Stimulated activated CD8-positive, alpha-beta memory T cell treated with anti-CD3 and anti-CD28 coated beads, Interleukin-12 subunit alpha, Interleukin-12 subunit beta, amount 100 ng/mL, for 24 hours (primary cell): ENCODE data around the gene CGNL1.

Source experiments
- DNase-seq: peaks from one replicate; pipeline ENCODE4 v3.0.0-alpha.2; 2020; ENCODE audit errors: extremely low read depth

Gene CGNL1

DNA sequence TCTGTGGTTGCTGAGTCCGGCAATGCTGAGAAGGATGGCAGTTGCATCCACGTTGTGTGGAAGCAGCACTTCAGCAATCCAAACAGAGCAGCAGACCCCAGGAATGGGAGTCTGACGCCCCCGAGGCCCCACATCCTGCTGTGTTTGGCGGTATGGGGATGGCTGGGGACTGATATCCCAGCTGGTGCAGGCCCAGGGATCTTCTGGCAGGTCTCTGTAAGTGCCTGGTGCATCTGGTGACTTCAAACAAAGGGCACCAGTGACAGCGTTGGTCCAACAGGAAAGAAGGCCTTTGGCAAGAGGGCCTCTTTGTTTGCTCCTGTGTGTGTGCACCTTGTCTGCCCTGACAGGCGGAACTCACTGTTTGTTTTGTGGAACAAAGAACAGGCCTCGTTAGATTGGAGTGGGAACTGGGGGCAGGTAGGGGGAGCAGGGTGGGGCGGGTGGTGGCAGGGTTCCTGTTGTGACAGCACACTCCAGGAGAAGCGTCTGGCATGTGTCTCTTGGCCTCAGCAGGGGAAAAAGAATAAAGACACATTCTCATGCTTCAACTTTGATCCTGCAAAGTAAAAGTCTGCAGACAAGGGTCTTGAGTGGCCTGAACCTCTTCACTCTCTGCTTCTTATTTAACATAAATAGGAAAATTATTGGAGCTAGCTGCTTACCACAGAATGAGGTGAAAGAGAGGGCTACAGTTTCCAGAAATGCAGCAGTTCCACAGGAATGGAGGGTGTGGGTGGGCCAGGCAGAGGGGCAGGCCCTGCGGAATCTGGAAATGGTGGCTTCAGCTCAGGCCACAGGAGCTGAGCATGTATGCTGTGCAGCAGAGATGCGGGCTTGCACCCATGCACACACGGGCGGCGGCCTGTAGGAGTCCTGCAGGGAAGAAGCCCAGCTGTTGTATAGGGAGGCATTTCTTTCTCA is 120.9 kb downstream of the CGNL1 start:
- DNase-seq = no peak

DNA sequence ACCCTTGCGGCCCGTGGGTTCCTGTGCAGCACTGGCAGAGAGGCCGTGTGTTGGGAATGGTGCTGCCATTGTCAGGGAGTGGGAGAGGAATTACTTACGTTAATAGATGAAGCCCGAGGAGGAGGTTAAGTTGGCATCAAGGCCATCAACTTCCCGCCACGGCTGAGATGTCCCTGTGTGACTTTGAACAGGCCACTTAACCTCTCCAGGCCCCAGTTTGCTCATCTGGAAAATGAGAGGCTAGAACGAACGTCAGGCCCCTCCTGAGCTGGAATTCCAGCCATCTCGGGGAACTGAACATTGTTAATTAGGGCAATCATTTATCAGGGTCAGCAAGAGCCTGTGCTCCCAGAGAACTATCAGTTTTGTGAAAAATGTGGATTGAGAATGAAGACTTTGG is 124.0 kb downstream of the CGNL1 start:
- DNase-seq = no peak

DNA sequence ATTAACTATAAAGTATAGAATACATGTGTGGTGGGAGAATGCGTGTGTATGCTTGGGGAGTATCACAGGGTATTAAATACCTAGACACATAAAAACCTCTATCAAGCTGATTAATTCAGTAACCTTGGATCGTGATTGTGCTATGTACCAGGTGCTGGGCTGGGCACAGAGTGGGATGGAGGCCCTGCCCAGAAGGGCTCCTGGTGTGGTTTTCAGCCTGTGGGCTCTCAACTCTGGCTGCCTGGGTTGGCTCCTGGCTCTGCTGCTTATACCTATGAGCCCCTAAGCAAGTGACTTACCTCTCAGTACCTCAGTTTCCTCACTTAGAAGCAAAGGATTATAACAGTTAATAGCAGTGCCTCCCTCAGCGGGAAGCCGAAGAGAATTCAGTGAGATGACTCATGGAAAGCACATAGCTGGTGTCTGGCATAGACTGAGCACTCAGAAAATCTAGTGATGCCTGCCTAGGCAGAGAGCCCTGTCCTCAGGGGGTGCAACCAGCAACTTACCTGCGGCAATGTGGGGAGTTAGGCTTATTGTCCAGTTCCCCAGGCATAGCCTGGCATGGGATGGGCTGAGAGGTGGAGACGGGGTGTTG is 124.8 kb downstream of the CGNL1 start:
- DNase-seq = no peak

DNA sequence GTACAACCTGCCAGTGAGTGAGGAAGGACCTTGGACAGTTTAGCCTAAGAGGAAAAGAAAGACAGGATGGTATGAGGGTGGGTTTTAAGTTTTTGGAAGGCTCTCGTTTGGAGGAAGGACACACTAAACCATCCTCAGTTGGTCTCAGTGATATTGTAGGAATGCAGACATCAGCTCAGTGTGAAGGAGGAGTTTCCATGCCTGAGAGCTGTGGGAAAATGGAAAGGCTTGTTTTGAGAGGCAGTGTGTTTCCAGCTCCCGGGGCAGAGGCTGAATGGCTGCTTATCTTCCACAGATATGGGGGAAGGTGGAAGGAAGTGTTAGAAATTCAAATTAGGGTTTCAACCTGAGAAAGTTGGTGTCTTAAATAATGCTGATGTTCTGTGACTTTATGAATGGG is 125.8 kb downstream of the CGNL1 start:
- no peak for DNase-seq

GRCh38 chr15:57503051-57503702 is 126.9 kb downstream of the CGNL1 start:
- no peak for DNase-seq

DNA sequence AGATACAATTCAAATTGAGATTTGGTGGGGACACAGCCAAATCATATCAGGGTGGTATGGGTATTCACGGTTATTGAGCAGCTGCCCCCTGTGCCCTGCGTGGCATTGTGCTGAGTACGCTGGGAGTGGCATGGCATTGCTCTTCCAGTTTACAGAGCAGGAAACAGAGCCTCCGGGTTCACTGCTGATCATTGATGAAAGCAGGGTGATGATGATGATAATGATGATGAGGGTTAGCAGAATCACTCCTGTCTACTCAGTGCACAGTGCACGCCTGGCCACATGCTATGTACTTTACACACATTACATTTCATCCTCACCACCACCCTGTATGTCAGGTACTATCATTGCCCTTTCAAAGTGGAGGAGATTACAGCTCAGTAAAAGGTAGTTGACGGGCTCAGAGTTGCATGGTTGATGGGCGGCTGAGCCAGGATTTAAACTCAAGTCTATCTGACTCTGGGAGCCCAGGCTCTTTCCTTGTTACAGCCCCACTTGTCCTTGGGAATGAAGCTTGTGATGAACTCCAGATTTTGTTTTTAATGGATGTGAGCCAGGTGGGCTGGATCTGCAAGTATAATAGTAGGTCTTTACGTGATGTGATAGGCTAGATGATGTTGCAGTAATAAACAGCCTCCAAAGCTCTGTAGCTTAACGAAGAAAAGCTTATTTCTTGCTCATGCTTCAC is 127.8 kb downstream of the CGNL1 start:
- DNase-seq = no peak

DNA sequence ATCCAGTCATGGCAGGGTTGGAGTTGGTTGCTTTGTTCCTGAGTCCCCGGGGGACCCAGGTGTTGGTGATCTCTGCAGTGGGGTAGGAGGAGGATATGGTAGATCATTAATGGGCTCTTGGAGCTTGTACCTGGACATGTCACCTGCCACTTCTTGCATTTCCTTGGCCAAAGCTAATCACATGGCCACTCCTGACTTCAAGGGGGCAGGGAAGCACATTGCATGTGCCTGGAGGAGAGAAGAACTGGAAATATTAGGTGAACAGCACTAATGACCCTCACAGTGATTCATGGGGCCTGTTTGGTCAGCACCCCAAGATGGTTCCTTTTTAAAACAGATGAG is 128.3 kb downstream of the CGNL1 start:
- no peak for DNase-seq

DNA sequence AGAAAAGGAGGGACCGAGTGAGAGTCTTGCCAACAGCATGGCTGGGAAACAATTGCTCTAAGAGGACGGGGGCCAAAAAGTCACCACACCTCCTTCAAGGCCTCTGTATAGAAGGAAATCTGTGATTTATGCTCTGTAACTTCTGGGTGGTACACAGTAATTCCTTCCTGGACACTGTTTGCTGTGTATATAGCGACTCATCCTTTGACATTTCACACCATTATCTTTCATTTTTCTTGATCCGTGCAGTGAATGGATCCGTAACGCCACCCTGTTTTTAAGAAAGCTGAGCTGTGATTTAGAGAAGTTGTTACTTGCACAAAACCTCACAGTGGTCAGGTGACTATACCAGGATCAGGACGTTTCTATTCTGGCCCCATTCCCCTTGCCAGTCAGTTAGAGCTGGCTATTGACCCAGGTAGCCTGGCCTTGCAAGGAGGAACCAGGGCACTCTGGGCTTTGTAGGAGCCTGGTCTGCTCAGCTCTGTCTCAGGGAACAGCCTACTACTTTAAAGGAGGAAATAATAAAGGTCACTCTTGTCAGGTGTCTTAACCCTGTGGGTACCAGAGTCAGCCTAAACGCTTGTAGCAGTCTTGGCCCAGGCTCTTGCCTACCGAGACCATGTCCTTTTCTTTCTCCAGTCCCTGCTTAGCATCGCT is 128.9 kb downstream of the CGNL1 start:
- DNase-seq = no peak

- DNase-seq = no peak
These were observed 129.7 kb downstream of the CGNL1 start for GRCh38 chr15:57505949-57506391.

GRCh38 chr15:57506422-57506821 is 130.1 kb downstream of the CGNL1 start:
- DNase-seq = no peak

- DNase-seq = no peak
These were observed 130.8 kb downstream of the CGNL1 start for GRCh38 chr15:57507111-57507510.

DNA sequence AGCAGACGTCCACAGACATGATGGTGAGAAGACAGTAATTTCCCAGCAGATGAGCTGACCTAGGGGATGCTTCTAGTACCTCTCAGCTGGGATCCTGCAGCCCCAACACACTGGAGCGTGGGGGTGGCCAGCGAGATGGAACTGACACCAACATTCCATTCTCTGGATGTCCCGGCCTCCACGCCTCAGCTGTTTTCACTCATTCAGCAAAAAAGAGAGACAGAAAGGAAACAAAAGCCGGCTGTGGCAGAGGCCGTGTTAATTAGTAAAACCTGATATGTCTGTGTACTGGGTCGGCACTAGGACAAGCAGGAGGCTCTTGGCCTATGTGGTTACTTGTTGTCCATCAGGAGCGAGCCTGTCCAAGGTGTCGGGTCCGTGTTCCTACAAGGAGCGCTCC is 132.8 kb downstream of the CGNL1 start:
- DNase-seq = no peak

DNA sequence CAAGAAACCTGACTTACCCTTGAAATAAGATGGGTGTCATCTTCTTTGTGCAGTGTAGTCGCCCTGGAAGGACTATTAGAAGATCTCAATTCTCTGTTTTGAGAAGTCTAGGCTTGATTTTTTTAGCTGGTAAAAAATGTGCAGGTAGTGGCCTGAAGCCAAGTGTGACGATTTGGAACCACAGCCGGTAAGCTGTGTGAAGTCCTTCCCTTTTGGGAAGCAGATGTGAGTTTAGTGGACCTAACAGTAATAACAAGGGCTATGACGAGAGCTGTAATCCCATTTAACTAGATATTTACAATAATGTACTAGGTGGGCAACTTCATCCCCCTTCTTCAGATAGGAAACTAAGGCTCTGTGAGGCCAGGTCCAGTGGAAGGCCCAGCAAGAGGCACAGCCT is 133.7 kb downstream of the CGNL1 start:
- no peak for DNase-seq

GRCh38 chr15:57510647-57511046 is 134.3 kb downstream of the CGNL1 start:
- no peak for DNase-seq

DNA sequence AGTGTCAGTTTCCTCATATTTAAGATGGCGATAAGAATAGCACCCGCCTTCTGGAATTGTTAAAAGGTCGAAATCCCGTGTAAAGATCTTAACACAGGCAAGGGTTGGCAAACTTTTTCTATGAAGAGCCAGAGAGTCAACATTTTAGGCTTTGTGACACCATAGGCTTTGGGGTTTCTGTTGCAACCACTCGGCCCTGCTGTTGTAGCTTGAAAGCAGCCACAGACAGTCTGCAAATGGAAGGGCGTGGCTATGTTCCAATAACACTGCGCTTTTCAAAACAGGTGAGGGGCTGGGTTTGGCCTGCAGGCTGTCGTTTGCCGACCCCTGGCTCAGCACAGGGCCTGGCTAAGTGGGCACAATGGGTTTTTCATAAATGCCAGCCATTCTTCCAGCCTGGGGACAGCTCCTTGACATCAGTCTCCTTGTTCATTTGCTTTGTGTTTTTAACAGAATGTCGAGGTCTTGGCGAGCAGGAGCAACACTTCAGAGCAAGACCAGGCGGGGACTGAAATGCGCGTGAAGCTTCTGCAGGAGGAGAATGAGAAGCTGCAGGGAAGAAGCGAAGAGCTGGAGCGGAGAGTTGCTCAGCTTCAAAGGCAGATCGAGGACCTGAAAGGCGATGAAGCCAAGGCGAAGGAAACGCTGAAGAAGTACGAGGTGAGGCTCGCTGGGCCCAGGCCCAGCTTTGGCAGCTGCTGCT is 140.2 kb downstream of the CGNL1 start:
- DNase-seq = no peak

DNA sequence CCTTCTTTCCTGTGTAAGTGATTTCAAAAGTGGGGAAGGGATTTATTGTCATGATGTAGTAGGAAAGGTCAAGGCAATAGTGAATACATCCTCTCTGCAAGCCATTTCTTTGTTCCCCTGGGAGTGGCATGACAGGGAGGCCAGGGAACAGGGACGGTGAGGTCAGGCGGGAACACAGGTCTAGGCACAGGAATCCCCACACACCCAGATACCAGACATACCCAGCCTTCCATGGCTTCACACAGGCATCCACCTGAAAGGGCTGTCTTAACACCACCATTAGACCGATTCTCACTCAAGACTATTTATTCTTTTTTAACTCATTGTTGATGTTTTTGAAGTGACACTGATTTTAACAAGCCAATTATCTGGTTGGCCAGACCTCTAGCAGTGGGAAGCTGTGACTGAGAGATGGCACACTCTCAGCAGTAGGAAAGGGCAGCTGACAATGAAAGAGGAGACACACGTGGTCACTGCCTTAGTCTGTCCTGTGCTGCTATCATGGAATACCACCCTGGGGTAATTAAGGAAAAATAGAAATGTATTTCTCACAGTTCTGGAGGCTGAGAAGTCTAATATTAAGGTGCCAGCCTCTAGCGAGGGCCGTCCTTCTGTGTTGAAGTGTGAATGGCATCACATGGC is 140.8 kb downstream of the CGNL1 start:
- DNase-seq = no peak

DNA sequence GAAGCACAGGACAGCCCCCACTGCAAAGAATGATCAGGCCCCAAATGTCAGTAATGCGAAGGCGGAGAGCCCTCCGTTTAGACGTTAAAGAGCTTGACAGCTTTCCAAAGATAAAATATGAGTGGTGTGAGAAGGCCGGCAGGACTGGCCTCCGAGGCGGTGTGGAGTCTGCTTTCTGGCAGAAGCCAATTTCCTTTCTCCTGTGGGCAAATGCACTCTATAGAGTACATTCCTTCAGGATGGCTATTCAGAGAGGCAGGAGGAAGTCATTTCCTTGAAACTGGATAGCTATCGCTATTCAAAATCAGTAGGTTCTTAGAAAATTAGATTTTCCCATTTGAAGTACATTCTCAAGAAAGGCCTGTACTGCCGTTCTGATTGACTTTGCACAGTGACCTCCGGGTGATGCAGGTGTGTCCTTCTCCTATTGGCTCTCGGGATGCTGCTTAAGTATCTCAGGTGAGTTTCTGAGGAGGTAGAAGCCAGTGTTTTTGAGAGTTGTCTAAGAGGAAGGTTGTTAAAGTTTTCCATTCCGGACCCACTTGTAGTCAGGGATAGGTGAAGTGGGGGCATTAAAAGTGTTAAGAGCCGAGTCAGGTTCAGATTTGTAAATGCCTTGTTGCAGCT is 142.6 kb downstream of the CGNL1 start:
- no peak for DNase-seq

GRCh38 chr15:57519806-57520205 is 143.5 kb downstream of the CGNL1 start:
- DNase-seq = no peak

- no peak for DNase-seq
These were observed 145.2 kb downstream of the CGNL1 start for GRCh38 chr15:57521503-57521902.

DNA sequence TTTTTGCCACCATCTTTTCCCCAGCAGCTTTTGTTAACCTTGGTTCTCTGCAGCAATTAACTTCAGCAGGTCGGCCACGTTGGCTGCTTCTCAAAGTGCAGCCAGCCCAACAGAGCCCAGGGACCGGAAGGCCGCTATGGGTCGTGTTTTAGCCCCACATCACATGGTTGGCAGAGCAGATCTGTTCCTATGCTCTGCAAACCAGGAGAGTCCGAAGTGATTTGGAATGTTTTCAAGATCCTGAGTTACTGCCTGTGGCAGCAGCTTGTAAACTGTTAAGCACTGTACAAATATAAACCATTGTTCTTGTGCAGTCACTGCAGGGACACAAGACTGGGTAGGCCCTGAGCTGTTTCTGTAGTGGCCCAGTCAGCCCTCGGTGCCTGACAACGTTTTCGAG is 145.8 kb downstream of the CGNL1 start:
- DNase-seq = no peak
